ENCODE results near the gene PGAM5.

GRCh38 chr12:132672116-132672515, 38.5 kb upstream of the PGAM5 start:
- TF ChIP-seq POLR2A (IDR thresholded peaks at IDR 0.05) (no peak), EP300 (IDR thresholded peaks at IDR 0.05) (no peak), POLR2AphosphoS5 (IDR thresholded peaks at IDR 0.05) (no peak), CTCF (IDR thresholded peaks at IDR 0.05) (no peak)

Measured in gastroesophageal sphincter (tissue), 3 donors.